KMS-11 (cell line): ENCODE results near the gene SNRPA.
"Not testable (repeated sequence)": the region's sequence is repeated elsewhere in the genome, so short reads cannot be mapped to it uniquely, and the experiment has no call there.

Source experiments
- H2AFZ ChIP-seq: fragments of 200-600 bp; sonication (generic); 2 replicates; pipeline ENCODE4 v1.6.1; 2016; ENCODE audit warnings: antibody characterized with exemption, mixed run types, low read depth
- H3K27ac ChIP-seq: fragments of 200-600 bp; sonication (generic); 2 replicates; pipeline ENCODE4 v1.6.1; 2016; ENCODE audit warnings: mild to moderate bottlenecking, mixed run types
- H3K27me3 ChIP-seq: fragments of 200-600 bp; sonication (generic); 2 replicates; pipeline ENCODE4 v1.6.1; 2017; ENCODE audit warnings: mild to moderate bottlenecking, low read depth, mixed run types, moderate library complexity; ENCODE audit not compliant: insufficient read depth
- H3K36me3 ChIP-seq: fragments of 200-600 bp; sonication (generic); 2 replicates; pipeline ENCODE4 v1.6.1; 2017; ENCODE audit warnings: mild to moderate bottlenecking, mixed run types; ENCODE audit not compliant: insufficient read depth
- H3K4me1 ChIP-seq: fragments of 200-600 bp; sonication (generic); 2 replicates; pipeline ENCODE4 v1.6.1; 2016; ENCODE audit warnings: mild to moderate bottlenecking, low read depth, mixed run types; ENCODE audit not compliant: poor library complexity, severe bottlenecking
- H3K4me2 ChIP-seq: fragments of 200-600 bp; sonication (generic); 2 replicates; pipeline ENCODE4 v1.7.0; 2016; ENCODE audit warnings: mild to moderate bottlenecking, mixed run types
- H3K4me3 ChIP-seq: fragments of 200-600 bp; sonication (generic); IDR thresholded peaks from 2 replicates; pipeline ENCODE4 v1.6.1; 2017; ENCODE audit warnings: low read depth, low read length, mixed read lengths; ENCODE audit not compliant: insufficient read depth
- H3K79me2 ChIP-seq: fragments of 200-600 bp; sonication (generic); 2 replicates; pipeline ENCODE4 v1.6.1; 2016; ENCODE audit warnings: low read depth, mixed run types; ENCODE audit not compliant: insufficient read depth
- H3K9ac ChIP-seq: fragments of 200-600 bp; sonication (generic); 2 replicates; pipeline ENCODE4 v1.6.1; 2016; ENCODE audit warnings: mild to moderate bottlenecking, mixed run types
- H4K20me1 ChIP-seq: fragments of 200-600 bp; sonication (generic); 2 replicates; pipeline ENCODE4 v1.6.1; 2016; ENCODE audit warnings: mild to moderate bottlenecking, mixed run types; ENCODE audit not compliant: insufficient read depth
- CTCF ChIP-seq: fragments of 200-600 bp; sonication (generic); conservative IDR thresholded peaks from 2 replicates; pipeline ENCODE4 v1.6.1; 2017; ENCODE audit warnings: low read depth, mild to moderate bottlenecking, antibody characterized with exemption, low read length, moderate library complexity, mixed read lengths

The SNRPA gene

GRCh38 chr19:40723661-40724254 lies 27.2 kb upstream of the SNRPA start:
- peaks cover 20% of the 10 kb centered on the region for H3K4me1 ChIP-seq
- H4K20me1 ChIP-seq, result no peaks in the 10 kb centered on the region
- no peak overlapping the region for H3K27ac ChIP-seq
- no peak overlapping the region for H3K9ac ChIP-seq
- no peaks in the 10 kb centered on the region for H3K27me3 ChIP-seq
- no peak overlapping the region for H3K4me3 ChIP-seq
- no peak overlapping the region for H2AFZ ChIP-seq
- H3K36me3 ChIP-seq, result no peaks in the 10 kb centered on the region
- no peak for TF ChIP-seq CTCF
- H3K79me2 ChIP-seq, result no peaks in the 10 kb centered on the region
- H3K4me2 ChIP-seq, result no peak overlapping the region

- Histone ChIP-seq H3K36me3 (no peaks in the 10 kb centered on the region), H3K27me3 (no peaks in the 10 kb centered on the region), H3K4me2 (no peak overlapping the region), H3K9ac (no peak overlapping the region), H3K27ac (no peak overlapping the region), H3K4me3 (no peak overlapping the region), H3K79me2 (no peaks in the 10 kb centered on the region), H3K4me1 (peaks cover 14% of the 10 kb centered on the region), H2AFZ (no peak overlapping the region), H4K20me1 (no peaks in the 10 kb centered on the region)
- TF ChIP-seq CTCF, result no peak
Measured at GRCh38 chr19:40724315-40724714, 26.7 kb upstream of the SNRPA start.

- TF ChIP-seq CTCF, result no peak
- H3K36me3 ChIP-seq, result no peaks in the 10 kb centered on the region
- H3K79me2 ChIP-seq, result no peaks in the 10 kb centered on the region
- no peak overlapping the region for H2AFZ ChIP-seq
- no peak overlapping the region for H3K27ac ChIP-seq
- H3K27me3 ChIP-seq, result no peaks in the 10 kb centered on the region
- H3K4me1 ChIP-seq, result peaks cover 9% of the 10 kb centered on the region
- no peak overlapping the region for H3K9ac ChIP-seq
- H3K4me3 ChIP-seq, result no peak overlapping the region
- no peak overlapping the region for H3K4me2 ChIP-seq
- no peaks in the 10 kb centered on the region for H4K20me1 ChIP-seq
Measured at GRCh38 chr19:40724855-40725254, 26.1 kb upstream of the SNRPA start.

- H3K36me3 ChIP-seq, result no peaks in the 10 kb centered on the region
- no peak overlapping the region for H3K4me3 ChIP-seq
- H2AFZ ChIP-seq, result no peak overlapping the region
Measured at GRCh38 chr19:40726279-40726678, 24.7 kb upstream of the SNRPA start.

GRCh38 chr19:40730065-40730464 lies 20.9 kb upstream of the SNRPA start:
- not testable (repeated sequence) for H3K36me3 ChIP-seq, H3K27me3 ChIP-seq, H3K4me3 ChIP-seq, H3K79me2 ChIP-seq, H3K9ac ChIP-seq, H2AFZ ChIP-seq, H3K4me2 ChIP-seq, H3K27ac ChIP-seq, H4K20me1 ChIP-seq, H3K4me1 ChIP-seq

More at GRCh38 chr19:40726279-40726678, 24.7 kb upstream of the SNRPA start:
- Histone ChIP-seq H3K27me3 (no peaks in the 10 kb centered on the region), H3K9ac (no peak overlapping the region), H3K27ac (no peak overlapping the region), H4K20me1 (no peaks in the 10 kb centered on the region), H3K79me2 (no peaks in the 10 kb centered on the region), H3K4me2 (no peak overlapping the region), H3K4me1 (no peaks in the 10 kb centered on the region)
- no peak for TF ChIP-seq CTCF

- not testable (repeated sequence) for H3K4me2 ChIP-seq, H3K4me3 ChIP-seq, H2AFZ ChIP-seq, H3K27me3 ChIP-seq, H3K9ac ChIP-seq, H3K4me1 ChIP-seq, H3K79me2 ChIP-seq, H3K36me3 ChIP-seq, H4K20me1 ChIP-seq, H3K27ac ChIP-seq
Measured at GRCh38 chr19:40732304-40732703, 18.7 kb upstream of the SNRPA start.
